22Rv1 (cell line): ENCODE results near the gene SBK2.
"Not testable (repeated sequence)": the region's sequence is repeated elsewhere in the genome, so short reads cannot be mapped to it uniquely, and the experiment has no call there.

Experiments
- H3K27ac ChIP-seq: fragments of 450-650 bp; 2 replicates; pipeline ENCODE4 v1.5.1; 2017
- ZFX ChIP-seq: fragments of 450-650 bp; IDR thresholded peaks from 2 replicates; pipeline ENCODE4 v1.6.1; 2017; ENCODE audit warnings: antibody characterized with exemption, borderline replicate concordance
- TF ChIP-seq, protein P1 (sequence below): fragments of 450-650 bp; IDR thresholded peaks from 2 replicates; pipeline ENCODE4 v1.5.1; 2017; ENCODE audit warnings: mild to moderate bottlenecking

Gene SBK2

GRCh38 chr19:55537741-55538111 lies 793 bp upstream of the SBK2 start:
- H3K27ac ChIP-seq = no peak overlapping the region
- TF ChIP-seq, protein P1, sequence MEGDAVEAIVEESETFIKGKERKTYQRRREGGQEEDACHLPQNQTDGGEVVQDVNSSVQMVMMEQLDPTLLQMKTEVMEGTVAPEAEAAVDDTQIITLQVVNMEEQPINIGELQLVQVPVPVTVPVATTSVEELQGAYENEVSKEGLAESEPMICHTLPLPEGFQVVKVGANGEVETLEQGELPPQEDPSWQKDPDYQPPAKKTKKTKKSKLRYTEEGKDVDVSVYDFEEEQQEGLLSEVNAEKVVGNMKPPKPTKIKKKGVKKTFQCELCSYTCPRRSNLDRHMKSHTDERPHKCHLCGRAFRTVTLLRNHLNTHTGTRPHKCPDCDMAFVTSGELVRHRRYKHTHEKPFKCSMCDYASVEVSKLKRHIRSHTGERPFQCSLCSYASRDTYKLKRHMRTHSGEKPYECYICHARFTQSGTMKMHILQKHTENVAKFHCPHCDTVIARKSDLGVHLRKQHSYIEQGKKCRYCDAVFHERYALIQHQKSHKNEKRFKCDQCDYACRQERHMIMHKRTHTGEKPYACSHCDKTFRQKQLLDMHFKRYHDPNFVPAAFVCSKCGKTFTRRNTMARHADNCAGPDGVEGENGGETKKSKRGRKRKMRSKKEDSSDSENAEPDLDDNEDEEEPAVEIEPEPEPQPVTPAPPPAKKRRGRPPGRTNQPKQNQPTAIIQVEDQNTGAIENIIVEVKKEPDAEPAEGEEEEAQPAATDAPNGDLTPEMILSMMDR = no peak

GRCh38 chr19:55536366-55536765 lies 567 bp downstream of the SBK2 start:
- TF ChIP-seq ZFX = no peak
- TF ChIP-seq, protein P1 = no peak
- no peak overlapping the region for H3K27ac ChIP-seq

- no peak for TF ChIP-seq ZFX
- TF ChIP-seq, protein P1 = no peak
- no peak overlapping the region for H3K27ac ChIP-seq
Observed at GRCh38 chr19:55535965-55536350, 975 bp downstream of the SBK2 start.

GRCh38 chr19:55535173-55535964 lies 1.6 kb downstream of the SBK2 start:
- H3K27ac ChIP-seq = no peak overlapping the region
- TF ChIP-seq, protein P1 = no peak
- no peak for TF ChIP-seq ZFX

- not testable (repeated sequence) for H3K27ac ChIP-seq
Observed at GRCh38 chr19:55534280-55534679, 2.7 kb downstream of the SBK2 start.

GRCh38 chr19:55530996-55531395 lies 5.9 kb downstream of the SBK2 start:
- no peak overlapping the region for H3K27ac ChIP-seq
- TF ChIP-seq ZFX = no peak
- TF ChIP-seq, protein P1 = no peak

DNA sequence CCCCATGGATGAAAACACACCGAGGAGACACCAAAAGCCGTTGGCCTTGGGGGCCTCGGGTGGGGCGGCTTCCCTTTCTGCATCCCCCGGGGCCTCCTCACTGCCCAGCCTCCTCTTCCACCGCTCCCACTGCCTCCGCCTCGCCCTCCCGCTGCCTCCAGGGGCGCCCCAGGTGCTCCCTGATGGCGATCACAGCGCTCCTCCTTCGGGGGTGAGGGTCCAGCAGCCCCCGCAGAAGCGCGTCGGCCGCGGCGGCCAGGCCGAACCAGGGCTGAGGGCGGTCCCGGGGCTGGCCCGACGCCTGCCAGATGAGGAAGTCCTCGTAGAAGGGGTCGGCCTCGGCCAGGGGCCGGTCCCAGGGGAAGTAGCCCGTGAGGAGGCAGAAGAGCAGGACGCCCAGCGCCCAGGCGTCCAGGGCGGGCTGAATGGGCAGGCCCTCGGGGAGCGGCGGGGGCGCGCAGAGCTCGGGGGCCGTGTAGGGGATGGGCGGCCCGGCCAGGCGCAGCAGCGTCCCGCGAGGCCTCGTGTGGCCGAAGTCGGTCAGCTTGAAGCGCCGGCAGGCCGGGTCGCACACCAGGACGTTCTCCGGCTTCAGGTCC lies 7.2 kb downstream of the SBK2 start:
- TF ChIP-seq ZFX = no peak
- TF ChIP-seq, protein P1 = no peak
- H3K27ac ChIP-seq = no peak overlapping the region
